CD8-positive, alpha-beta memory T cell (primary cell): ENCODE data around the gene NRDE2. TPM values are rescaled to one million over a fixed set of nuclear protein-coding genes. Genes with fewer than 3 reads are reported as not detected.

Source experiments
- CTCF ChIA-PET: fragments of 350-600 bp; sonication (Branson Sonifier 250); formaldehyde crosslinking; loops from one replicate; lab custom pipeline; 2021; ENCODE audit warnings: antibody characterized with exemption; lab: Charles Lee
- POLR2A ChIA-PET: fragments of 350-600 bp; sonication (Branson Sonifier 250); formaldehyde crosslinking; loops from one replicate; lab custom pipeline; 2021; ENCODE audit warnings: antibody characterized with exemption; lab: Charles Lee
- DNase-seq, 5 donors: peaks; one replicate each; pipeline versions ENCODE4 v3.0.0 to v3.0.0-alpha.2; 2020 to 2022; ENCODE audit warnings: mixed read lengths in 1 of 5
- H3K27ac ChIP-seq: one replicate; pipeline ENCODE4 v1.7.0; 2013; ENCODE audit warnings: low read depth, mild to moderate bottlenecking, low read length, moderate library complexity
- H3K27me3 ChIP-seq: 2 replicates; pipeline ENCODE4 v1.7.0; 2013; ENCODE audit warnings: low read length, mild to moderate bottlenecking; ENCODE audit not compliant: insufficient read depth, poor library complexity, severe bottlenecking
- H3K36me3 ChIP-seq: 2 replicates; pipeline ENCODE4 v1.7.0; 2013; ENCODE audit warnings: mild to moderate bottlenecking, low read length, moderate library complexity; ENCODE audit not compliant: insufficient read depth
- H3K4me1 ChIP-seq: 2 replicates; pipeline ENCODE4 v1.7.0; 2013; ENCODE audit warnings: mild to moderate bottlenecking, low read length, moderate library complexity; ENCODE audit not compliant: insufficient read depth
- H3K4me3 ChIP-seq: 2 replicates; pipeline ENCODE4 v1.7.0; 2013; ENCODE audit warnings: mild to moderate bottlenecking, low read length
- H3K9me3 ChIP-seq: 2 replicates; pipeline ENCODE4 v1.7.0; 2013; ENCODE audit warnings: mild to moderate bottlenecking, low read length
- H3K27ac Mint-ChIP-seq, 8 donors: one replicate each; pipeline ENCODE4 v1.8.0; 2020 to 2021; ENCODE audit warnings: mixed read lengths in 8 of 8, mild to moderate bottlenecking in 6 of 8, inconsistent platforms in 3 of 8, moderate library complexity in 3 of 8
- H3K27me3 Mint-ChIP-seq, 2 donors: one replicate each; pipeline ENCODE4 v1.8.0; 2020 to 2021; ENCODE audit warnings: mixed read lengths in 2 of 2, mild to moderate bottlenecking in 1 of 2, moderate library complexity in 1 of 2
- H3K36me3 Mint-ChIP-seq, 3 donors: one replicate each; pipeline ENCODE4 v1.8.0; 2020 to 2021; ENCODE audit warnings: mixed read lengths in 3 of 3, inconsistent platforms in 1 of 3, mild to moderate bottlenecking in 1 of 3
- H3K4me1 Mint-ChIP-seq, 3 donors: one replicate each; pipeline ENCODE4 v1.8.0; 2020 to 2021; ENCODE audit warnings: mixed read lengths in 3 of 3, inconsistent platforms in 1 of 3, mild to moderate bottlenecking in 1 of 3
- H3K4me3 Mint-ChIP-seq, 7 donors: one replicate each; pipeline ENCODE4 v1.8.0; 2020 to 2021; ENCODE audit warnings: mixed read lengths in 7 of 7, mild to moderate bottlenecking in 6 of 7, moderate library complexity in 4 of 7, inconsistent platforms in 2 of 7
- H3K9me3 Mint-ChIP-seq, 5 donors: one replicate each; pipeline ENCODE4 v1.8.0; 2020 to 2022; ENCODE audit warnings: mixed read lengths in 5 of 5, mild to moderate bottlenecking in 3 of 5, moderate library complexity in 2 of 5, inconsistent platforms in 1 of 5
- polyA plus RNA-seq: library from polyadenylated mRNA; unstranded; fragments of 300-500 nt; fragmentation: Illumina TruSeq; gene quantifications from one replicate; pipeline ENCODE4 v1.2.3, GENCODE V29; 2021
- total RNA-seq, 2 experiments: library from RNA; stranded (reverse); gene quantifications; one replicate each; pipeline ENCODE4 v1.2.3, GENCODE V29; 2021

Gene NRDE2
- total RNA-seq (10 to 100 TPM; 25.8 to 28.7 TPM), polyA plus RNA-seq (10.7 TPM)

- ChIA-PET POLR2A (interaction anchor here (0.7 to 2.2 kb wide), 4 partner anchors 14 to 68 kb away, joined by 3 to 14 read pairs (median 4); partner anchors contain the start of gene CALM1), CTCF (interaction anchor here (0.7 to 1.1 kb wide), 5 partner anchors 10 to 426 kb away, joined by 3 to 4 read pairs (median 3); no protein-coding TSS in a partner anchor)
- Histone ChIP-seq H3K36me3 (no peaks in the 10 kb centered on the region), H3K4me3 (peak within 1 kb of the TSS; percentile 64), H3K27ac (peak within 1 kb of the TSS; percentile 60), H3K4me1 (peaks cover 14% of the 10 kb centered on the region), H3K9me3 (no peaks in the 10 kb centered on the region), H3K27me3 (no peaks in the 10 kb centered on the region)
- peaks cover 0 to 20% (median 1%) of the 10 kb centered on the region in 3 donors for H3K36me3 Mint-ChIP-seq
- peak within 1 kb of the TSS; percentile 86 to 99 (median 95) for H3K27ac Mint-ChIP-seq
- peak; percentile 85 to 94 (median 87) for DNase-seq
- peaks cover 12 to 16% of the 10 kb centered on the region in 2 donors for H3K27me3 Mint-ChIP-seq
- H3K4me3 Mint-ChIP-seq: peak within 1 kb of the TSS; percentile 89 to 97 (median 92)
- H3K4me1 Mint-ChIP-seq: peaks cover 27 to 40% (median 35%) of the 10 kb centered on the region in 3 donors
- H3K9me3 Mint-ChIP-seq: no peaks in the 10 kb centered on the region
These were observed at the start of gene NRDE2 for GRCh38 chr14:90331497-90332270. Gene NRDE2 (minus strand): TSS chr14:90331941. CDS start chr14:90331904, 37 bp downstream.

- peak overlapping the region in 1 of 7 donors; percentile 50 for H3K4me3 Mint-ChIP-seq
- H3K36me3 Mint-ChIP-seq: no peaks in the 10 kb centered on the region
- H3K4me1 Mint-ChIP-seq: peaks cover 5 to 25% (median 11%) of the 10 kb centered on the region in 3 donors
These were observed 49.5 kb upstream of the NRDE2 start for GRCh38 chr14:90381011-90381786.

GRCh38 chr14:90379106-90379505 lies 47.4 kb upstream of the NRDE2 start:
- Histone ChIP-seq H3K36me3 (no peaks in the 10 kb centered on the region), H3K4me3 (no peak overlapping the region), H3K4me1 (peaks cover 19% of the 10 kb centered on the region), H3K27me3 (no peaks in the 10 kb centered on the region), H3K9me3 (no peaks in the 10 kb centered on the region), H3K27ac (no peak overlapping the region)
- no peak for DNase-seq
- Mint-ChIP-seq H3K9me3 (no peaks in the 10 kb centered on the region), H3K36me3 (no peaks in the 10 kb centered on the region), H3K27me3 (no peaks in the 10 kb centered on the region), H3K27ac (peak overlapping the region in 2 of 8 donors; percentile 7 to 34), H3K4me3 (peak overlapping the region in 1 of 7 donors; percentile 40), H3K4me1 (peaks cover 4 to 7% (median 5%) of the 10 kb centered on the region in 3 donors)
- ChIA-PET POLR2A (no interaction called here), CTCF (interaction anchor here (1.0 to 1.9 kb wide), 2 partner anchors 20 to 380 kb away, joined by 3 to 7 read pairs; no protein-coding TSS in a partner anchor)

More at GRCh38 chr14:90381011-90381786, 49.5 kb upstream of the NRDE2 start:
- Histone ChIP-seq H3K4me3 (peak overlapping the region; percentile 88), H3K4me1 (peaks cover 37% of the 10 kb centered on the region), H3K27me3 (no peaks in the 10 kb centered on the region), H3K9me3 (no peaks in the 10 kb centered on the region), H3K27ac (no peak overlapping the region), H3K36me3 (no peaks in the 10 kb centered on the region)
- no peak for DNase-seq
- H3K27me3 Mint-ChIP-seq: no peaks in the 10 kb centered on the region
- no peaks in the 10 kb centered on the region for H3K9me3 Mint-ChIP-seq
- POLR2A ChIA-PET: interaction anchor here (0.6 to 5.6 kb wide), 2 partner anchors 14 to 18 kb away, joined by 3 to 345 read pairs; partner anchors contain the start of gene CALM1
- CTCF ChIA-PET: interaction anchor here (1.4 to 4.4 kb wide), 4 partner anchors 9 to 19 kb away, joined by 3 to 45 read pairs (median 19); partner anchors contain the start of gene CALM1
- peak overlapping the region in 3 of 8 donors; percentile 35 to 87 (median 43) for H3K27ac Mint-ChIP-seq

- Histone ChIP-seq H3K4me3 (no peak overlapping the region), H3K9me3 (no peaks in the 10 kb centered on the region), H3K4me1 (peaks cover 13% of the 10 kb centered on the region), H3K27me3 (no peaks in the 10 kb centered on the region), H3K27ac (no peak overlapping the region), H3K36me3 (no peaks in the 10 kb centered on the region)
- ChIA-PET POLR2A (interaction anchor here (0.6 kb wide), 1 partner anchor 66 kb away, joined by 4 read pairs; no protein-coding TSS in a partner anchor), CTCF (interaction anchor here (1.0 to 1.9 kb wide), 2 partner anchors 21 to 380 kb away, joined by 3 to 7 read pairs; no protein-coding TSS in a partner anchor)
- DNase-seq: no peak
- peak overlapping the region in 1 of 7 donors; percentile 23 for H3K4me3 Mint-ChIP-seq
- H3K27ac Mint-ChIP-seq: peak overlapping the region in 1 of 8 donors; percentile 3
- no peaks in the 10 kb centered on the region for H3K27me3 Mint-ChIP-seq
- no peaks in the 10 kb centered on the region for H3K36me3 Mint-ChIP-seq
- H3K9me3 Mint-ChIP-seq: no peaks in the 10 kb centered on the region
- peaks cover 4 to 5% (median 4%) of the 10 kb centered on the region in 3 donors for H3K4me1 Mint-ChIP-seq
These were observed 46.5 kb upstream of the NRDE2 start for GRCh38 chr14:90378249-90378648.

GRCh38 chr14:90375934-90376333 lies 44.2 kb upstream of the NRDE2 start:
- DNase-seq: no peak
- CTCF ChIA-PET: no interaction called here
- Histone ChIP-seq H3K27ac (no peak overlapping the region), H3K27me3 (no peaks in the 10 kb centered on the region), H3K4me1 (no peaks in the 10 kb centered on the region), H3K36me3 (no peaks in the 10 kb centered on the region), H3K9me3 (no peaks in the 10 kb centered on the region), H3K4me3 (no peak overlapping the region)
- peaks cover 0 to 5% (median 4%) of the 10 kb centered on the region in 3 donors for H3K4me1 Mint-ChIP-seq
- no peak overlapping the region for H3K27ac Mint-ChIP-seq
- POLR2A ChIA-PET: no interaction called here
- peak overlapping the region in 1 of 7 donors; percentile 19 for H3K4me3 Mint-ChIP-seq
- H3K36me3 Mint-ChIP-seq: no peaks in the 10 kb centered on the region
- no peaks in the 10 kb centered on the region for H3K9me3 Mint-ChIP-seq
- H3K27me3 Mint-ChIP-seq: peaks cover 0 to 3% of the 10 kb centered on the region in 2 donors

GRCh38 chr14:90374813-90375212 lies 43.1 kb upstream of the NRDE2 start:
- Mint-ChIP-seq H3K9me3 (no peaks in the 10 kb centered on the region), H3K27me3 (peaks cover 0 to 3% of the 10 kb centered on the region in 2 donors), H3K27ac (no peak overlapping the region), H3K36me3 (no peaks in the 10 kb centered on the region), H3K4me3 (no peak overlapping the region), H3K4me1 (no peaks in the 10 kb centered on the region)
- Histone ChIP-seq H3K9me3 (no peaks in the 10 kb centered on the region), H3K36me3 (no peaks in the 10 kb centered on the region), H3K4me3 (no peak overlapping the region), H3K4me1 (no peaks in the 10 kb centered on the region), H3K27me3 (no peaks in the 10 kb centered on the region), H3K27ac (no peak overlapping the region)
- ChIA-PET POLR2A (no interaction called here), CTCF (interaction anchor here (2.8 kb wide), 1 partner anchor 25 kb away, joined by 11 read pairs; no protein-coding TSS in a partner anchor)
- DNase-seq: no peak

GRCh38 chr14:90373887-90374286 lies 42.1 kb upstream of the NRDE2 start:
- no peaks in the 10 kb centered on the region for H3K36me3 ChIP-seq
- DNase-seq: no peak
- H3K27me3 Mint-ChIP-seq: peaks cover 0 to 3% of the 10 kb centered on the region in 2 donors
- no peak overlapping the region for H3K27ac ChIP-seq
- no peaks in the 10 kb centered on the region for H3K4me1 ChIP-seq
- peaks cover 0 to 5% (median 4%) of the 10 kb centered on the region in 3 donors for H3K4me1 Mint-ChIP-seq
- no peak overlapping the region for H3K4me3 ChIP-seq
- H3K4me3 Mint-ChIP-seq: no peak overlapping the region
- no peaks in the 10 kb centered on the region for H3K9me3 Mint-ChIP-seq
- no peaks in the 10 kb centered on the region for H3K36me3 Mint-ChIP-seq
- no peak overlapping the region for H3K27ac Mint-ChIP-seq
- ChIA-PET POLR2A (no interaction called here), CTCF (interaction anchor here (2.8 kb wide), 1 partner anchor 26 kb away, joined by 11 read pairs; no protein-coding TSS in a partner anchor)
- H3K9me3 ChIP-seq: no peaks in the 10 kb centered on the region
- no peaks in the 10 kb centered on the region for H3K27me3 ChIP-seq
